GM12892 (cell line): ENCODE results near the gene TMEM255B.

Experiments used
- POLR2A ChIP-seq: IDR thresholded peaks from 2 replicates; pipeline ENCODE4 v1.6.1; 2011; ENCODE audit warnings: low read depth, low read length, control low read depth
- POLR2AphosphoS5 ChIP-seq: IDR thresholded peaks from 2 replicates; pipeline ENCODE4 v1.6.1; 2011; ENCODE audit warnings: low read depth, low read length, control low read depth
- TAF1 ChIP-seq: IDR thresholded peaks from 2 replicates; pipeline ENCODE4 v1.6.1; 2011; ENCODE audit warnings: low read depth, mild to moderate bottlenecking, control low read depth, low read length, borderline replicate concordance

DNA sequence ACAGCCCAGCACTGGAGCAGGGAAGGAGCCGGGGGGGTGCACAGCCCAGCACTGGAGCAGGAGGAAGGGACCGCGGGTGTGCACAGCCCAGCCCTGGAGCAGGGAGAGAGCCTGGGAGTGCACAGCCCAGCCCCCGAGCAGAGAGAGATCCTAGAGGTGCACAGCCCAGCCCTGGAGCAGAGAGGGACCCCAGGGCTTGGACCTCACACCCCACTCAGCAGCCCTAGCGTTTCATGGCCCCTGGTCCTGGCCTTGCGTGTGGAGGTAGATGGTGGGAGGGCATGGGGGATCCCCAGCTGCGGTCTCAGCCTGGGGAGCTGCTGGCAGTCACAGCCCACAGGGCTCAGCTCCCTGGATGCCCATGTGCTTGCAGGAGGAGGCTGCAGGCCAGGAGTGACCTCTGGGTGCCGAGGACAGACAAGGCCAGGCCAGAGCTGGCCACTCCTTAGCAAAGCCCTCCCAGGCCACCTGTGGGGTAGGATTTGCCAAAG, 79.7 kb downstream of the TMEM255B start:
- no peak for TF ChIP-seq TAF1
- TF ChIP-seq POLR2A, result no peak
- no peak for TF ChIP-seq POLR2AphosphoS5
